Activated CD8-positive, alpha-beta memory T cell treated with anti-CD3 and anti-CD28 coated beads for 24 hours (primary cell): ENCODE results near the gene FZD1.
"Not testable (repeated sequence)": the region's sequence is repeated elsewhere in the genome, so short reads cannot be mapped to it uniquely, and the experiment has no call there.

ENCODE experiments used
- DNase-seq: peaks from one replicate; pipeline ENCODE4 v3.0.0-alpha.2; 2020

FZD1 gene

GRCh38 chr7:91302794-91303193 is 38.6 kb downstream of the FZD1 start:
- DNase-seq, result no peak

- DNase-seq, result no peak
Measured at GRCh38 chr7:91306266-91306665, 42.0 kb downstream of the FZD1 start.

- no peak for DNase-seq
Measured at GRCh38 chr7:91307467-91307866, 43.2 kb downstream of the FZD1 start.

GRCh38 chr7:91308191-91308590 is 44.0 kb downstream of the FZD1 start:
- not testable (repeated sequence) for DNase-seq

- DNase-seq, result no peak
Measured at GRCh38 chr7:91310830-91311460, 46.7 kb downstream of the FZD1 start.

GRCh38 chr7:91311839-91312238 is 47.6 kb downstream of the FZD1 start:
- no peak for DNase-seq

GRCh38 chr7:91313113-91313512 is 48.9 kb downstream of the FZD1 start:
- DNase-seq, result no peak

- no peak for DNase-seq
Measured at GRCh38 chr7:91314591-91315323, 50.5 kb downstream of the FZD1 start.

- DNase-seq, result no peak
Measured at GRCh38 chr7:91316426-91316825, 52.2 kb downstream of the FZD1 start.

GRCh38 chr7:91319351-91319750 is 55.1 kb downstream of the FZD1 start:
- no peak for DNase-seq

- no peak for DNase-seq
Measured at GRCh38 chr7:91320366-91321078, 56.3 kb downstream of the FZD1 start.
